Right atrium auricular region (tissue), 2 donors: Measurements from ENCODE around the gene BCAR3. TPM values are rescaled to one million over a fixed set of nuclear protein-coding genes. Genes with fewer than 3 reads are reported as not detected.

Experiments used
- DNase-seq: peaks from one replicate; pipeline ENCODE4 v3.0.0-alpha.2; 2019; ENCODE audit warnings: low spot score
- H3K27ac ChIP-seq, 2 donors: fragments of 200-600 bp; sonication (generic); 1 replicate in 1 of 2; 2 replicates in 1 of 2; pipeline ENCODE4 v1.5.1; 2016 to 2019
- H3K27me3 ChIP-seq, 2 donors: fragments of 200-600 bp; sonication (generic); one replicate each; pipeline versions ENCODE4 v1.5.1 to v1.6.0; 2017 to 2019
- H3K36me3 ChIP-seq: fragments of 200-600 bp; sonication (generic); one replicate; pipeline ENCODE4 v1.5.1; 2016
- H3K4me1 ChIP-seq, 2 donors: fragments of 200-600 bp; sonication (generic); one replicate each; pipeline versions ENCODE4 v1.5.1 to v1.6.0; 2017 to 2019
- H3K4me3 ChIP-seq, 2 donors: fragments of 200-600 bp; sonication (generic); 1 replicate in 1 of 2; 2 replicates in 1 of 2; pipeline ENCODE4 v1.5.1; 2017 to 2019; ENCODE audit warnings: mild to moderate bottlenecking in 1 of 2, moderate library complexity in 1 of 2
- H3K9me3 ChIP-seq, 2 donors: fragments of 200-600 bp; sonication (generic); one replicate each; pipeline ENCODE4 v1.5.1; 2019
- CTCF ChIP-seq, 2 donors: fragments of 200-600 bp; sonication (generic); IDR thresholded peaks; one replicate each; pipeline ENCODE4 v1.5.1; 2019; ENCODE audit warnings: antibody characterized with exemption in 2 of 2
- total RNA-seq, 2 donors: library from RNA; depleted of rRNA; stranded (reverse); fragments of >200 nt; gene quantifications; one replicate each; pipeline ENCODE4 v1.1.0, GENCODE V29; 2016

The BCAR3 gene
- total RNA-seq, 2 donors from 2014 or later = 12.7 to 19.3 TPM

DNA sequence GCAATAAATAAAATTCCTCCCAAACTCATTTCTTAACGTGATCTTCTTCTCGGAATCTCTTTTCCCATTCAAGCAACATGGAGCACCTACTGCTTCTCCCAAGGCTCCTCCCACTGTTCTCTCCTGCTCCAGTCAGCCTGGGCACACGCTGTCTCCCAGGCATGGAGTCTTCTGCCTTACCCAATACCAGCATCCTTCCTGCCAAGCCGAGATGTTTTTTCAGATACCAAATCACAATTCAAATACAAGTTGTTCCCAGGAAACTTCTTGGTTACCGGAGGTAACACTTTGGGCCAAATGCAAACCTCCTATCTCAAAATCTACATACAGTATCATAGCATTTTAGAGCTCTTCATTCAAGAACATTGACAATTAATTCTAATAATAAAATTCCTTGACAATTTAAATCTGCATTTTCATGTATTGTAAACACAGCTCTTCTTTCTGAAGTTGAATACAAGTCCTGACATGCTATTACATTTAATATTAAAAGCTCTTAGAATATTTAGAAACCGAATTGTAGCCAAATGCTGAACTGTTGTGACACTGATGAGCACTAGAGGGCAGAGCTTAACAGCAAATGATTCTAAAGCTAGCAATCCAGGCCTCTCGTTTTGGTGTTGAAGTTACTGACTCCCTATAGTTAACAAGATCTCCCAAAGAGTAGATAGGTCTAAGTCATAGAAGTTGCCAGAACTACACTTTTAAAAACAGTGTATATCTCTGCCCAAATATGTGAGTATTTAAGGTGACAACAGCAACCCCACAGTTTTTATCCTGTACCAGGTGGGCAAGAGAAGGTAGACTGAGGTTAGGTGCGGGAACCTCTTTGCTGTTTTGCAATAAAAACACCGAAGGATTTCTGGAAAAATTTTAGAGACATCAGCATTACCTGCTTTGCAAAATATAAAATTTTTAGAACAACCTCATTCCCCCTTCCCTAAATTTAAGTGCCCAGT, 52.3 kb downstream of the BCAR3 start:
- TF ChIP-seq CTCF (IDR thresholded peaks at IDR 0.05) = peak; percentile 59 to 83
- H3K4me3 ChIP-seq = no peak overlapping the region
- no peak for DNase-seq
- no peak overlapping the region for H3K27ac ChIP-seq
- no peaks in the 10 kb centered on the region for H3K36me3 ChIP-seq
- no peaks in the 10 kb centered on the region for H3K9me3 ChIP-seq
- H3K27me3 ChIP-seq = no peaks in the 10 kb centered on the region
- H3K4me1 ChIP-seq = peaks cover 0 to 31% of the 10 kb centered on the region in 2 donors

DNA sequence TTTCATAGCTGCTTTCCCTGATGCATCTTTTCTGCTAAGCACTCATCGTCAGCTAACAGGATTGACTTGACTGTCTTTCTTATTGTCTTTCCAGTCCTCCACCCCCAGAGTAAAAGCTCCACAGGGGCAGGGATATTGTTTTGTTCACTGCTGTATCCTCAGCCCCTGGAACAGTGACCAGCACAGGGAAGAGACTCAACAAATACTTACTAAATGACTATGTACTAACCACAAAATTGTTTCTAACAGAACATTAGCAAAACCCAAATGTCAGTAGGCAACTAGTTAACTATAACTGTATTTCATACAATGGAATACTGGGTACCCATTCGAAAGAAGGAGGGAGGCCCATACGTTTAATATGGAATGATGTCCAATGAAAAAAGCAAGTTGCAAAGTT, 53.0 kb downstream of the BCAR3 start:
- no peaks in the 10 kb centered on the region for H3K27me3 ChIP-seq
- DNase-seq = no peak
- H3K9me3 ChIP-seq = no peaks in the 10 kb centered on the region
- no peaks in the 10 kb centered on the region for H3K36me3 ChIP-seq
- no peak overlapping the region for H3K4me3 ChIP-seq
- peaks cover 0 to 38% of the 10 kb centered on the region in 2 donors for H3K4me1 ChIP-seq
- TF ChIP-seq CTCF (IDR thresholded peaks at IDR 0.05) = no peak
- no peak overlapping the region for H3K27ac ChIP-seq

DNA sequence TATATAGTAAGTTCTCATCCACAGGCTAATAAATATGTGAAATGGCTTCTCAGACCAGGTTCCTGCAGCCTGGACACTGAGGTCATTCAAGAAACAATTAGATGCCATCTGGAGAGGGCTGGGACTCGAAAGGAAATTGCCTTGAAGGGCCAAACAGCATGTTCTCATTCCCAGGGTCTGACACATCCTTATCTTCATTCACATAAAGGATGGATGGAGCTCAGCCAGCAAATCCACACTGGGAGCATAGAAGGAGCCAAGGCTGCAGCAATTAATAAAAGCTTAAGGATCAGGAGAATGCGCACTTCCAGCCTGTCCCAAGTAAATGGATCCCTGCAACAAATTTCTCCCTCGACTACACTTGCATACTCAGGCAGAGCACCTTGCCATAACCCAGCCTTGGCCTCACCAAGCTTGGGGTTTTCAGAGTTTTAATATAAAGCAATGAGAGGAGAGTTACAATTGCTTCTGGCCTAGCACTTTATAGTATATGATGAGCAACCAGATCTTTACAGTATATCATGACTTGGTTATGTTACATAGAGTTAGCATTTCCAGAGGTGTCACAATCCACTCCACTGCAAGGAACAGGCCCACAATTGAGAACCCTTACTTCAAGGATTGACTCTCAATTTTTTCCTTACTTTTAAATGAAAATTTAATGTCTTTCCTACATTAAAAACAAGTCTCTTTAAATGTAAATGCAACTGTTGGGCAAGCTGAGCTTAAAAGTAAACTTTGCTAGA, 55.9 kb downstream of the BCAR3 start:
- H3K27ac ChIP-seq = peak overlapping the region; percentile 1 to 30

GRCh38 chr1:93623875-93624274, 57.8 kb downstream of the BCAR3 start:
- Histone ChIP-seq H3K36me3 (no peaks in the 10 kb centered on the region), H3K4me1 (peaks cover 0 to 49% of the 10 kb centered on the region in 2 donors), H3K9me3 (no peaks in the 10 kb centered on the region), H3K27ac (peak overlapping the region in 1 of 2 donors; percentile 4), H3K27me3 (no peaks in the 10 kb centered on the region), H3K4me3 (no peak overlapping the region)
- DNase-seq = no peak
- no peak for TF ChIP-seq CTCF (IDR thresholded peaks at IDR 0.05)

More for the DNA sequence above, 55.9 kb downstream of the BCAR3 start:
- H3K36me3 ChIP-seq = no peaks in the 10 kb centered on the region
- H3K4me3 ChIP-seq = no peak overlapping the region
- H3K27me3 ChIP-seq = no peaks in the 10 kb centered on the region
- H3K4me1 ChIP-seq = peaks cover 0 to 50% of the 10 kb centered on the region in 2 donors
- no peak for DNase-seq
- no peaks in the 10 kb centered on the region for H3K9me3 ChIP-seq
- TF ChIP-seq CTCF (IDR thresholded peaks at IDR 0.05) = no peak

DNA sequence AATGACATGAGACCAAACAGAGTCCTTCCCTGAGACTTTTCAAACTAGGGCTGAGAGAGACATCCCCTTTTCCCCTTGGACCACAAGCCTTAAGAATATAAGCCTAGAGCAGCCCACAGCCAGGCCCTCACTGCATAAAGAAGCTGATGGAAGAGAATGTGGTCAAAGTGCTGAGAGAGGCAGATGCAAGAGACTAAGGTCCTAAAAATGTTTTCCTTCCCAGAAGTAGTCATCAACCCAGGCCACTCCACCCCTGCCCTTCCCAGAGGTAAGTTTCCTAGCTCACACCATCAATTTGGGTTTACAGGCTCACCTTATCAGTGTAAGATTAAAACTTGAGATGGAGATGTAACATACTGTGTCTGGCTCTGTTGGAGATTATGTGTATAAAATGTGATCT, 58.2 kb downstream of the BCAR3 start:
- TF ChIP-seq CTCF (IDR thresholded peaks at IDR 0.05) = no peak
- peak overlapping the region in 1 of 2 donors; percentile 30 for H3K27ac ChIP-seq
- no peaks in the 10 kb centered on the region for H3K9me3 ChIP-seq
- no peak for DNase-seq
- peaks cover 0 to 49% of the 10 kb centered on the region in 2 donors for H3K4me1 ChIP-seq
- no peaks in the 10 kb centered on the region for H3K36me3 ChIP-seq
- no peak overlapping the region for H3K4me3 ChIP-seq
- no peaks in the 10 kb centered on the region for H3K27me3 ChIP-seq
